Measurements from ENCODE around the gene MAD1L1.

GRCh38 chr7:1954366-1955004 lies 278.3 kb downstream of the MAD1L1 start:
- TF ChIP-seq CTCF (IDR thresholded peaks at IDR 0.05 in 2 of 3, conservative IDR thresholded peaks at IDR 0.05 in 1 of 3; ENCODE audit: borderline replicate concordance in 1 of 3, insufficient read depth in 1 of 3, low read depth in 2 of 3, low read length in 2 of 3) (no peak), ELF1 (IDR thresholded peaks at IDR 0.05; ENCODE audit: borderline replicate concordance, low read depth) (no peak), EZH2phosphoT487 (IDR thresholded peaks at IDR 0.05; ENCODE audit: borderline replicate concordance) (no peak), POLR2A (IDR thresholded peaks at IDR 0.05; ENCODE audit: borderline replicate concordance, extremely low read depth, insufficient read depth, insufficient read length) (no peak), EZH2 (IDR thresholded peaks at IDR 0.05) (no peak), SIN3A (IDR thresholded peaks at IDR 0.05; ENCODE audit: low read depth) (no peak)
